ENCODE measurements around the gene PPM1L.

PPM1L gene

GRCh38 chr3:160857476-160858119 lies 101.6 kb downstream of the PPM1L start:
- no peak for DNase-seq

- DNase-seq: no peak
Observed at GRCh38 chr3:160860346-160860745, 104.3 kb downstream of the PPM1L start.

- no peak for DNase-seq
Observed at GRCh38 chr3:160869825-160870224, 113.8 kb downstream of the PPM1L start.

GRCh38 chr3:160870327-160870726 lies 114.3 kb downstream of the PPM1L start:
- no peak for DNase-seq

GRCh38 chr3:160874736-160875135 lies 118.7 kb downstream of the PPM1L start:
- no peak for DNase-seq

DNA sequence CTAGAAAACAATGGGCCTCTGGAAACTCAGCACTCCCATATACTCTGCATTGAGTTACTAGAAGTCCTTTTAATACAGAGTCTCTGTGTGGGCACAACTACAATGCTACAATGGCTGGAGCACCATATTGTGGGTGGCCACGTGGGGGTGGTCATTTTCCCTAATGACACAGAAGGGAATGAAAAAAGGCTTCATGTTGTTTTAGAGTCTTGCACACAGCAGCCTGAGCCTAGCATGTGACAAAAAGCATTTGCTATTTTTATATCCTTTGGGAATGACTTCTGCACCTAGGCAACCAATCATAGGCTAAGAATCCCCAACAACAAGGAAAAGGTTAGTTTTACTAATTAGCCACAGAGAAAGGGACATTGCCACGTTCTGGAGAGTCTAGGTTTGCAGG lies 120.6 kb downstream of the PPM1L start:
- DNase-seq: no peak

DNA sequence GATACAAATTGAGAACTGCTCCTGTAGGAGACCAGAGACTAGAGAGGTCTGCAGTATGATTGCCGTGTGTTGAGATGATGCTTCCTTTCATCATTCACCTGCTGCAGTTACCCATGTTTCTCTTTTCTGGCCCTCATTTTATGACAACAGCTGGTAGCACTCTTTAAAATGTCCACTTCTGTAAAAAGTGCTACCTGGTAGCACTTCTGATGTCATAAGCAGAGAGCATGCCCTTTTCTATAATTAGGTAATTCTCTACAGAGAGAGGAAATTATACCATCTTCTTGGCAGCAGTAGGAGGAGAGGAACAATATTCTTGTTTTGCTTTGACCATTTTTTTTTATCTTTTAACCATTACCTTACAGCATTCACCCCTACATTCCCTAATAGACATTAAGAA lies 123.8 kb downstream of the PPM1L start:
- no peak for DNase-seq

GRCh38 chr3:160883373-160883772 lies 127.3 kb downstream of the PPM1L start:
- no peak for DNase-seq

DNA sequence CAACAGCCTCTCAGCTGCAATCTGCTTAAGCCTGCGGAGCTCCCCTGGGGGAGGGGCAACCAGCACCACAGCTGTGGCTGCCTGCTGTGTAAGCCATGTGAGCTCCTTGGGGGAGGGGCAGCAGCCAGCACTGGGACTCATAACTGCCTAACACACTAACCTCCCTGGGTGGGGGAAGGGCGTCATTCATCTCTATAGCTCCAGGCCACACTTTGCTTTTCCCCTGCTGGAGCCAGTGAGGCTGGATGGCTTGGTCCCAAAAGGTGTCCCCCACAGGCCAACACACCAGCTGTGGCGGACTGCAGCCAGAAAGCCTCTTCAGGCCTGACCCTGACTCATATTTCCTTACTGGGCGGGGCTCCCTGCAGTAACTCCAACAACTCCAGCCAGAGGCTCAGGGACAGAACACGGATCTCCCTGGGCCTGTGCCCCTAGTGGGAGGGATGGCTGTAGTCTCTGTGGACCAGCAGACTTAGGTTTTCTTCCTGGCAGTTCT lies 129.8 kb downstream of the PPM1L start:
- no peak for DNase-seq

DNA sequence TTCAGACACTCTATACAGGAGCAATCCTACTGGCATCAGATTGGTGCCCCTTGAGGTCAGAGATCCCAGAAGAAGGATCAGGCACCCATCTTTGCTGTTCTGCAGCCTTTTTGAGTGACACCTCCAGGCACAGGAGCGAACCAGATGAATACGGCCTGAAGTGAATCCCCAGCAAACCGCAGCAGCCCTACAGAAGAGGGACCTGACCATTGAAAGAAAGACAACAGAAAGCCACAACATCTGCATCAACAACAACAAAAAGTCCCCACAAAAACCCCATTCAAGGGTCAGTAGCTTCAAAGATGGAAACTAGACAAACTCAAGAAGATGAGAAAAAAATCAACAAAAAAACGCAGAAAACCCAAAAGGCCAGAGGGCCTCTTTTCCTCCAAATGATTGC lies 130.4 kb downstream of the PPM1L start:
- DNase-seq: no peak

GRCh38 chr3:160893207-160893606 lies 137.2 kb downstream of the PPM1L start:
- no peak for DNase-seq

DNA sequence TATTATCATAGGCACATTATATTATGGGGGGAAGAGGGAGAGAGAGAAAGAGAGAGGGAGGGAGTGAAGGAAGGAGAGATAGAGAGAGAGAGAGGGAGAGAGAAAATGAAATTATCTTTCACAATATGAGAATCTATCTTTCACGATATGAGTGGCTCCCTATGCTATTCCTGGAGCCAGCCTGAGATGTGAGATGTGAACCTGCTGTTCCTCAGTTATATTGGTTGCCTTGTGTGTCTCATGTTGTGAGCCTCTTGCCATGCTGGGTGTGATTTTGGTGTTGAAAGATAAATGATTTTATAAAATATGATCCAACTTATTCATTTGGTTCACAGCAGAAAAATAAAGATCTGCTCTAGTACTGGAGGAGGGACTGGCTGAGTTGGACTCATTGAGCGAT lies 148.7 kb downstream of the PPM1L start:
- DNase-seq: no peak

- no peak for DNase-seq
Observed at GRCh38 chr3:160906646-160907045, 150.6 kb downstream of the PPM1L start.

DNA sequence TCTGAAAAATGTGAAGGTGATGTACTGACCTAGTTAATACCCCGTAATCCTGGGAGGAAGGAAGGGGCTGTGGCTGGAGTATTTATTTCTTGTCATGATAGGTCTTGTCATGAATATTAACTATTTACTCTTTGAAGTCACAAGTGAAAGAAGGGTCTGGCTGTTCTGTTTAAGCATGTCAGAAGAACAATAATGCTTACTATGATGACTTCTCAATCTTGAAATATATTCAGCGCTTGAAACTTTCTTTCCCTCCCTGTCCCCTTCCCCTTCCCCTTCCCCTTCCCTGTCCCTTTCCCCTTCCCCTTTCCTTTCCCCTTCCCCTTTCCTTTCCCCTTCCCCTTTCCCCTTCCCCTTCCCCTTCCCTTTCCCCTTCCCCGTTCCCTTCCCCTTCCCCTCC lies 153.9 kb downstream of the PPM1L start:
- no peak for DNase-seq

GRCh38 chr3:160911411-160911810 lies 155.4 kb downstream of the PPM1L start:
- no peak for DNase-seq

DNA sequence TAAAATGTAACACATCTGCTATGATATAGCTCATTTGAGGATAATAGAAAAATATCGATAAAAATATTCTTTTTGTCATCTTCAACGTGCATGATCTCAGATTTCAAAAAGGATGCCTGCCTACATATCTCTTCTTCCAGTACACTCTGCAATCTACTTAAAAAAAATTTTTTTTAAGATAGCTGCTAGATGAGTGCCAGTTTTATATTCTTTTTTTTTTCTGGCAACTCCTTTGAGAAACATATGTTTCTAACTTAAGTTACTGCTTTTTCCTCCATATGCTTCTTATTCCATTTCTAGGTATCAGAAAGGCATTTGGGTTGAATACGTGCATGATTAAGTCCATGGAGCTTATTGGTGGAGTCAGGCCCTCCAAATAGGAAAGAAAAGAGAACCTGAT lies 160.4 kb downstream of the PPM1L start:
- no peak for DNase-seq

- no peak for DNase-seq
Observed at GRCh38 chr3:160919942-160920341, 163.9 kb downstream of the PPM1L start.

DNA sequence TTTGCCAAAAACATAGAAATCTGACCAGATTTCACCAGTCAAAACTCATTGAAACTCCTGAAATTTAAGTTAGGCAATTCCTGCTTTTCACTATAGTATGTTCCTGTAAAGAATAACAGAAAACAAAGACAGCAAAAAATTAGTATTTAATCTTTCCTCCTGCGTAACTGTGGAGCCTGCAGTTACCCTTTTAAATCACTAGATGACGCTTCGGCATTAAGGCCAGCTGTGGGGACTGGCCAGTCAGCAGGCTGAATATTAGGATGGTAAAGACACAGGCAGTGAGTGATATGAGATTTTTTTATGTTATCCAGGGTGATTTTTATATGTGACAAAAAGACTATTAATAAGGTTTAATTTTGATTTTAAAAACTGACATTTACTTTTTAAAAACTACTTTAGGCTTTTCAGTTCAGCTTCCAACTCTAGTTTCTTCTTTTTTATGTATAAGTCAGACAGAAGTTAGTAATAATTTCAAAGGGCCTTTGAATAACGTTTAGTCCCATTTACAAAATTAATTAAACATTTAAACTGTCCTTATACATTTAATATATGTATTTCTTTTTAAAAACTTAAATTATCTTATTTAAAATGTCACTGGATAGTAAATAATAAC lies 165.1 kb downstream of the PPM1L start:
- DNase-seq: no peak

GRCh38 chr3:160924776-160925175 lies 168.7 kb downstream of the PPM1L start:
- DNase-seq: no peak

DNA sequence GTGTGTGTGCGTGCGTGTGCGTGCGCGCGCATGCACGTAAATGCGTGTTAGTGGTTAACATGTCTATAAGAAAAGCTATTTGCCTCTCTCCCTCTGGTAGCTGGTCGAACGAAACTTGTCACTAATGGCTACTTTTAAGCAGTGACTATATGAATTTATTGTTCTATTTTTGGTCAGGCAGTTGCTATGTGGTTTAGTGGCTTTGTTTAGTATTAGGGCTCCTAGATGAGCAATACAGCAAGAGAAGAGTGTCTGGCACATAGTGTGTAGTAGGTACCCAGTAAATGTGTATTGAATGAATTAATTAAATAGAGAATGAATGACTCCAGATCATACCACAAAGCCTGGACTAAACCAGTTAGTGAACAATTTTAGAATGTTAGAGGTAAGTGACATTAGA lies 171.6 kb downstream of the PPM1L start:
- no peak for DNase-seq

- no peak for DNase-seq
Observed at GRCh38 chr3:160928183-160928726, 172.2 kb downstream of the PPM1L start.

- no peak for DNase-seq
Observed at GRCh38 chr3:160929595-160929994, 173.6 kb downstream of the PPM1L start.

DNA sequence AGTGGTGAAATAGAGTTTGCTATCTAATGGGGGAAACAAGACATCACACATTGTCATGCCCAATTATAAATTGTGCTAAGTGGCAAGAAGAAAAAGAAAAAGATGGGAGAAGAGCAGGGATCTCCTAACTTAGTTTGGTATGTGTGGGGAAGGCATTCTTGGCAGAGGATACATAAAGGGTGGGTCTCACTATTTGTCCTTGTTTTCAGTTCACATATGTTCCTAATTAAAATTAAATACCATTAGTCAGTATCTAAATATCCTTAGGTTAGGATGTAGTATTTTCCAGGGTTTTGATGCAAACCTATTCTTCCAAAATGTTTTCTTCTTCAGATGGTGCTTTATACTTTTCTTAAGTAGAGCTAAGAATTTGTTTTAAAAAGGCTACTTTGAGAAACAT lies 175.4 kb downstream of the PPM1L start:
- no peak for DNase-seq

DNA sequence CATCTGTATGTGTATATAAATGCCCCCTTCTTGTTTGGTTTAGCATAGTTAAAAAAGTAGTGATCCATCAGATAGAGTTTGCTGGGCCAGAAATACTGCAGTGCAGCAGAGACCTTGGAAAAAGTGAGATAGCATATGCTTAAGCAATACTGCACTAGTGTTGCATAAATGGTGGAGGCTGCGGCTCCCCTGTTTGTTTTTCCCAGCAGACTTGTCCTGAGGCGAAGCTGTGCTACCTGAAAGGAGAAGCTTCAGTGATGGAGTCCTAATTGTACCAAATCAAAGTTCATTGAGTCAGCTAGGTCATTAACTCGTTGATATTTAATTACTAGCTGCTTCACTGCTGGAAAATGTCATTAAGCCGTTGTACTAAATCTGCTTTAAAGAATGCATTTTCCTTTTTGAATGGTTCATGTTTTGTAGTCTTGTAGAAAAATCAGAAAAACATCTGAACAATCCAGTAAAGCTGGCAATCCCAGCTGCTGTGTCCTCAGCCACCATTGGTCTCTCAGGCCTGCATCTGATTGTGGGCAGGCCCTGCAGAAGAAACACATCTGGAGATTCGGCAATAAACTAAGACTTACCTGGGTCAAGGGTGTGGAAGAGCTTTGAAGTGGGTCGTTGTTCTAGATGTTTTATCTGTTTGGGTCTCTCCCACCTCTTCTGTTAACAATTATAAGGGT lies 179.5 kb downstream of the PPM1L start:
- no peak for DNase-seq

Measured in stimulated activated CD4-positive, alpha-beta T cell treated with anti-CD3 and anti-CD28 coated beads, Interleukin-4, amount 100 ng/mL, for 4 hours (primary cell).